H1 (cell line): ENCODE measurements around the gene RPS6KA2. TPM values are rescaled to one million over a fixed set of nuclear protein-coding genes. Genes with fewer than 3 reads are reported as not detected.

Source experiments
- CTCF ChIA-PET: fragments of 300-600 bp; sonication (Branson Sonifier 250); formaldehyde crosslinking; loops from one replicate; lab custom pipeline; 2021; ENCODE audit not compliant: partially characterized antibody; lab: Charles Lee
- POLR2A ChIA-PET: fragments of 300-600 bp; sonication (Branson Sonifier 250); formaldehyde crosslinking; loops from one replicate; lab custom pipeline; 2021; ENCODE audit warnings: inconsistent platforms; ENCODE audit not compliant: partially characterized antibody; lab: Charles Lee
- DNase-seq, 2 experiments: peaks; one replicate each; pipeline versions ENCODE4 v3.0.0 to v3.0.0-alpha.2; 2010 to 2022; ENCODE audit warnings: low spot score in 2 of 2, low read depth in 1 of 2, mixed read lengths in 1 of 2
- FAIRE-seq: peaks from 2 replicates; lab custom pipeline; 2011; peaks lifted over from hg19 to GRCh38; lab: Jason Lieb, UNC
- H2AFZ ChIP-seq: 2 replicates; pipeline ENCODE4 v1.8.1; 2012; ENCODE audit warnings: low read length, inconsistent platforms
- H2AK5ac ChIP-seq: 2 replicates; pipeline ENCODE4 v1.6.1; 2013; ENCODE audit warnings: low read depth, low read length
- H2BK120ac ChIP-seq: replicated peaks from 2 replicates; pipeline ENCODE3; 2013; ENCODE audit warnings: low read depth, low read length, inconsistent platforms
- H2BK12ac ChIP-seq: 2 replicates; pipeline ENCODE4 v1.6.1; 2013; ENCODE audit warnings: low read depth, low read length
- H2BK15ac ChIP-seq: 2 replicates; pipeline ENCODE4 v1.6.1; 2013; ENCODE audit warnings: low read length
- H2BK20ac ChIP-seq: 2 replicates; pipeline ENCODE4 v1.6.1; 2013; ENCODE audit warnings: low read length
- H2BK5ac ChIP-seq: 2 replicates; pipeline ENCODE4 v1.6.1; 2013; ENCODE audit warnings: low read depth, low read length
- H3K14ac ChIP-seq: 2 replicates; pipeline ENCODE4 v1.6.1; 2013; ENCODE audit warnings: inconsistent platforms; ENCODE audit not compliant: insufficient read length
- H3K18ac ChIP-seq: 2 replicates; pipeline ENCODE4 v1.6.1; 2013; ENCODE audit warnings: low read length; ENCODE audit errors: extremely low read depth
- H3K23ac ChIP-seq: 2 replicates; pipeline ENCODE4 v1.6.1; 2013; ENCODE audit warnings: inconsistent platforms; ENCODE audit not compliant: insufficient read length
- H3K23me2 ChIP-seq: 2 replicates; pipeline ENCODE4 v1.6.1; 2013; ENCODE audit warnings: low read depth, low read length
- H3K27ac ChIP-seq: 2 replicates; pipeline ENCODE4 v1.6.1; 2011; ENCODE audit warnings: low read depth, low read length, inconsistent platforms
- H3K27me3 ChIP-seq, 4 experiments: replicated peaks in 1 of 4; 1 replicate in 1 of 4; 2 replicates in 3 of 4; pipeline versions ENCODE4 v1.6.1 to v1.8.1; 2011 to 2013; ENCODE audit warnings: low read length in 3 of 4, mild to moderate bottlenecking in 3 of 4, inconsistent platforms in 2 of 4, mixed read lengths in 2 of 4, moderate library complexity in 1 of 4; ENCODE audit not compliant: control insufficient read depth in 3 of 4, insufficient read depth in 3 of 4; ENCODE audit errors: extremely low read depth in 1 of 4
- H3K36me3 ChIP-seq, 4 experiments: 2 replicates each; pipeline versions ENCODE4 v1.6.1 to v1.8.1; 2011 to 2013; ENCODE audit warnings: mild to moderate bottlenecking in 4 of 4, low read length in 3 of 4, moderate library complexity in 2 of 4, control low read depth in 1 of 4, inconsistent platforms in 1 of 4; ENCODE audit not compliant: insufficient read depth in 4 of 4, control insufficient read depth in 2 of 4
- H3K4ac ChIP-seq: replicated peaks from 2 replicates; pipeline ENCODE3; 2013; ENCODE audit warnings: low read length, low read depth, mixed read lengths, inconsistent platforms; ENCODE audit not compliant: insufficient read length
- H3K4me1 ChIP-seq, 4 experiments: replicated peaks in 1 of 4; 1 replicate in 1 of 4; 2 replicates in 3 of 4; pipeline versions ENCODE4 v1.6.1 to v1.8.1; 2011 to 2013; ENCODE audit warnings: low read length in 3 of 4, inconsistent platforms in 2 of 4, mixed read lengths in 1 of 4; ENCODE audit not compliant: insufficient read depth in 4 of 4, control insufficient read depth in 3 of 4
- H3K4me2 ChIP-seq, 2 experiments: 2 replicates each; pipeline versions ENCODE4 v1.6.1 to v1.8.1; 2011 to 2013; ENCODE audit warnings: low read depth in 2 of 2, low read length in 2 of 2, control low read depth in 1 of 2, inconsistent platforms in 1 of 2, mild to moderate bottlenecking in 1 of 2; ENCODE audit not compliant: insufficient read depth in 1 of 2
- H3K4me3 ChIP-seq, 4 experiments: fragments of 200-600, 300-600 bp in 1 of 4; sonication (generic), shearing (Covaris generic), sonication (Bioruptor Twin) in 1 of 4; 2 replicates each; pipeline versions ENCODE4 v1.5.1 to v1.8.1; 2011 to 2016; ENCODE audit warnings: low read length in 4 of 4, low read depth in 3 of 4, control low read depth in 2 of 4, inconsistent platforms in 2 of 4, mild to moderate bottlenecking in 2 of 4, mixed read lengths in 1 of 4, moderate library complexity in 1 of 4; ENCODE audit not compliant: insufficient read depth in 2 of 4; ENCODE audit errors: extremely low read depth in 1 of 4
- H3K56ac ChIP-seq: replicated peaks from 2 replicates; pipeline ENCODE3; 2013; ENCODE audit warnings: low read depth, mild to moderate bottlenecking, mixed read lengths, low read length, inconsistent platforms; ENCODE audit not compliant: insufficient read length
- H3K79me1 ChIP-seq: 2 replicates; pipeline ENCODE4 v1.6.1; 2013; ENCODE audit warnings: low read depth, low read length, control low read depth
- H3K79me2 ChIP-seq, 2 experiments: 2 replicates each; pipeline versions ENCODE4 v1.6.1 to v1.8.1; 2012 to 2013; ENCODE audit warnings: low read length in 2 of 2, mild to moderate bottlenecking in 2 of 2, inconsistent platforms in 1 of 2; ENCODE audit not compliant: insufficient read depth in 2 of 2, control insufficient read depth in 1 of 2
- H3K9ac ChIP-seq, 4 experiments: replicated peaks in 1 of 4; 1 replicate in 1 of 4; 2 replicates in 3 of 4; pipeline versions ENCODE4 v1.6.1 to v1.8.1; 2011 to 2013; ENCODE audit warnings: low read depth in 3 of 4, low read length in 3 of 4, control low read depth in 2 of 4, mild to moderate bottlenecking in 2 of 4, moderate library complexity in 2 of 4, inconsistent platforms in 1 of 4; ENCODE audit errors: extremely low read depth in 1 of 4
- H3K9me3 ChIP-seq, 2 experiments: 2 replicates each; pipeline versions ENCODE4 v1.6.1 to v1.8.1; 2012 to 2013; ENCODE audit warnings: mild to moderate bottlenecking in 2 of 2, moderate library complexity in 2 of 2, control low read depth in 1 of 2, inconsistent platforms in 1 of 2, low read depth in 1 of 2, low read length in 1 of 2, mixed read lengths in 1 of 2; ENCODE audit not compliant: insufficient read depth in 2 of 2
- H4K20me1 ChIP-seq, 2 experiments: replicated peaks in 1 of 2; 2 replicates each; pipeline versions ENCODE3 to v1.8.1; 2011 to 2013; ENCODE audit warnings: inconsistent platforms in 2 of 2, low read length in 2 of 2, mild to moderate bottlenecking in 1 of 2; ENCODE audit not compliant: insufficient read depth in 2 of 2, control insufficient read depth in 1 of 2
- H4K5ac ChIP-seq: 2 replicates; pipeline ENCODE4 v1.6.1; 2013; ENCODE audit warnings: low read length, low read depth, mixed read lengths, inconsistent platforms; ENCODE audit not compliant: insufficient read length
- H4K8ac ChIP-seq: 2 replicates; pipeline ENCODE4 v1.8.0; 2013; ENCODE audit warnings: mild to moderate bottlenecking, moderate library complexity, low read length, inconsistent platforms; ENCODE audit not compliant: insufficient read depth; ENCODE audit errors: extremely low read depth
- H4K91ac ChIP-seq: replicated peaks from 2 replicates; pipeline ENCODE3; 2013; ENCODE audit warnings: low read length, mixed read lengths, inconsistent platforms; ENCODE audit not compliant: insufficient read length
- BCL11A ChIP-seq, 2 experiments: IDR thresholded peaks; one replicate each; pipeline ENCODE4 v1.6.1; 2011; ENCODE audit warnings: low read depth in 2 of 2, low read length in 2 of 2, mild to moderate bottlenecking in 2 of 2
- CBX8 ChIP-seq: fragments of 300-800, 300-1000 bp; sonication (generic); IDR thresholded peaks from 2 replicates; pipeline ENCODE4 v1.7.1; 2016; ENCODE audit warnings: low read depth, low read length, borderline replicate concordance
- CHD1 ChIP-seq: IDR thresholded peaks from 2 replicates; pipeline ENCODE4 v1.6.1; 2012; ENCODE audit warnings: low read depth, low read length, improper control_type of control experiment
- CHD2 ChIP-seq: IDR thresholded peaks from 2 replicates; pipeline ENCODE4 v1.6.1; 2012; ENCODE audit warnings: low read length, improper control_type of control experiment
- EGR1 ChIP-seq: IDR thresholded peaks from 2 replicates; pipeline ENCODE4 v1.6.1; 2011; ENCODE audit warnings: low read depth, low read length, borderline replicate concordance
- GTF2F1 ChIP-seq: IDR thresholded peaks from 2 replicates; pipeline ENCODE4 v1.6.1; 2012; ENCODE audit warnings: low read depth, low read length, improper control_type of control experiment, borderline replicate concordance
- HDAC6 ChIP-seq: IDR thresholded peaks from one replicate; pipeline ENCODE4 v1.7.1; 2012; ENCODE audit warnings: low read depth, mild to moderate bottlenecking, inconsistent platforms, low read length, moderate library complexity
- NRF1 ChIP-seq: IDR thresholded peaks from 2 replicates; pipeline ENCODE4 v1.6.1; 2011; ENCODE audit warnings: mild to moderate bottlenecking, low read depth, low read length, improper control_type of control experiment
- RBBP5 ChIP-seq: IDR thresholded peaks from 2 replicates; pipeline ENCODE4 v1.7.1; 2012; ENCODE audit warnings: low read depth, mild to moderate bottlenecking, inconsistent platforms, low read length, moderate library complexity, borderline replicate concordance
- SIRT6 ChIP-seq: IDR thresholded peaks from one replicate; pipeline ENCODE4 v1.7.1; 2012; ENCODE audit warnings: low read length, inconsistent platforms
- SIX5 ChIP-seq: IDR thresholded peaks from 2 replicates; pipeline ENCODE4 v1.6.1; 2011; ENCODE audit warnings: mild to moderate bottlenecking, low read depth, low read length
- TBP ChIP-seq: IDR thresholded peaks from 2 replicates; pipeline ENCODE4 v1.6.1; 2011; ENCODE audit warnings: low read depth, low read length, improper control_type of control experiment
- TEAD4 ChIP-seq: IDR thresholded peaks from 2 replicates; pipeline ENCODE4 v1.6.1; 2012; ENCODE audit warnings: low read depth, low read length, inconsistent platforms, mixed read lengths
- WGBS, 2 experiments: shearing (Covaris generic) in 1 of 2; methylation state at CpG; one replicate each; pipeline versions ENCODE4 v1.1.6 to v1.1.7; 2013 to 2015; ENCODE audit warnings: low lambda C conversion rate in 2 of 2, mixed read lengths in 2 of 2, inconsistent platforms in 1 of 2, low coverage in 1 of 2, missing lambda C conversion rate in 1 of 2; ENCODE audit not compliant: insufficient replicate concordance in 2 of 2, insufficient coverage in 1 of 2, insufficient read length in 1 of 2; ENCODE audit errors: extremely low coverage in 1 of 2, missing lambda C conversion rate in 1 of 2; 5-methylcytosine and 5-hydroxymethylcytosine counted together
- polyA plus RNA-seq, 7 experiments: library from polyadenylated mRNA; depleted of rRNA in 3 of 7; stranded (reverse) in 5 of 7; unstranded in 2 of 7; fragments of >200 nt in 5 of 7; fragments of 200-250 nt in 2 of 7; gene quantifications; 1 replicate in 5 of 7; 2 replicates in 1 of 7; 4 replicates in 1 of 7; pipeline versions ENCODE4 v1.2.1 to v1.2.3, GENCODE V29; 2011 to 2013; ENCODE audit warnings: missing spikeins in 2 of 7, mixed read lengths in 2 of 7
- total RNA-seq: library from RNA; stranded (reverse); fragmentation: NEBNext Ultra II Directional; extraction: Animal tissue kit (Norgen Biotek cat#: 25700); gene quantifications from 2 replicates; pipeline ENCODE4 v1.2.1, GENCODE V29; 2021
- TF ChIP-seq, protein P1 (sequence below): IDR thresholded peaks from 2 replicates; pipeline ENCODE4 v1.6.1; 2011; ENCODE audit warnings: low read depth, mild to moderate bottlenecking, low read length; ENCODE audit not compliant: insufficient read depth

The RPS6KA2 gene
- total and polyA plus RNA-seq, 2 of the 8 experiments (the other 6 are each of a cell fraction or from before 2014, with no cell fraction given), result 8.8 to 25.7 TPM

DNA sequence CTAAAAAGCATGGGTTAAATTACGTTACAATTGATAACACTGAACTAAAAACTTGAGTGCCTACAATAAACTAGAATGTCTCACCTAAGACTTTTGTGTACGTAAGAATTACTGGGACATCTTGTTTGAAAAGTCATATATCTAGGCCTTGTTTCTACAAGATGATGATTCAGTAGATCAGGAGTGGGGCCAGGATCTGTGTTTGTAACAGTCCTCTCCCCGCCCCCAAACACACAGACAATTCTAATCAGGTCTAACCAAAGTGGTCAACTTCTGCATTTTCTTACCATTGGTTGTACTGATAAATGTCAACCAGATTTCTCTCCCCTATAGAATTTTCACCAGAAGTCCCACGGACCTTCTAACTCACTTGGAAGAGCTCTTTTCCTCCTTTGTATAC lies 97.5 kb downstream of the RPS6KA2 start:
- H3K79me1 ChIP-seq, result no peaks in the 10 kb centered on the region; the same call in 1 of the 2 replicates
- H4K8ac ChIP-seq, result no peak overlapping the region
- no peak overlapping the region for H4K91ac ChIP-seq
- 93% methylated on average over 4 of the region's 4 CpGs; no CpG with 5 or more reads in 1 of the 2 experiments for WGBS, 2 experiments
- no peak overlapping the region for H2BK15ac ChIP-seq
- DNase-seq (no peak), FAIRE-seq (no peak)
- no peaks in the 10 kb centered on the region for H3K9me3 ChIP-seq
- H4K20me1 ChIP-seq, result no peaks in the 10 kb centered on the region
- ChIA-PET POLR2A (no interaction called here), CTCF (interaction anchor here (1.1 to 1.4 kb wide), 2 partner anchors 10 to 15 kb away, joined by 3 to 7 read pairs; no protein-coding TSS in a partner anchor)
- no peak overlapping the region for H3K4me3 ChIP-seq
- H2AK5ac ChIP-seq, result no peak overlapping the region
- H3K56ac ChIP-seq, result no peak overlapping the region
- H4K5ac ChIP-seq, result no peak overlapping the region
- TF ChIP-seq NRF1 (no peak), SIRT6 (no peak), CHD2 (no peak), HDAC6 (no peak), RBBP5 (no peak), CHD1 (no peak), SIX5 (no peak), BCL11A (IDR thresholded peaks at IDR 0.05; ENCODE audit: low read depth in 2 of 2, low read length in 2 of 2) (no peak), TBP (no peak), GTF2F1 (no peak), CBX8 (no peak), TEAD4 (no peak), EGR1 (no peak)
- TF ChIP-seq, protein P1, sequence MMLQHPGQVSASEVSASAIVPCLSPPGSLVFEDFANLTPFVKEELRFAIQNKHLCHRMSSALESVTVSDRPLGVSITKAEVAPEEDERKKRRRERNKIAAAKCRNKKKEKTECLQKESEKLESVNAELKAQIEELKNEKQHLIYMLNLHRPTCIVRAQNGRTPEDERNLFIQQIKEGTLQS, result no peak
- H3K4ac ChIP-seq, result no peak overlapping the region
- H3K23ac ChIP-seq, result no peak overlapping the region
- no peak overlapping the region for H2AFZ ChIP-seq
- no peaks in the 10 kb centered on the region for H3K23me2 ChIP-seq
- no peak overlapping the region for H2BK20ac ChIP-seq
- H3K4me1 ChIP-seq, result no peaks in the 10 kb centered on the region
- H3K18ac ChIP-seq, result no peak overlapping the region
- no peak overlapping the region for H3K9ac ChIP-seq
- H3K79me2 ChIP-seq, result no peaks in the 10 kb centered on the region
- peaks cover 0 to 10% (median 0%) of the 10 kb centered on the region in 4 experiments; a peak in 1 of 8 replicates for H3K36me3 ChIP-seq
- H3K27me3 ChIP-seq, result no peaks in the 10 kb centered on the region
- no peak overlapping the region for H2BK5ac ChIP-seq
- no peak overlapping the region for H3K14ac ChIP-seq
- no peak overlapping the region for H3K4me2 ChIP-seq
- H3K27ac ChIP-seq, result no peak overlapping the region
- no peak overlapping the region for H2BK12ac ChIP-seq
- no peak overlapping the region for H2BK120ac ChIP-seq
